A673 (cell line): ENCODE data around the gene KDM3B.

Source experiments
- EZH2 ChIP-seq: fragments of 200-600 bp; sonication (generic); IDR thresholded peaks from 2 replicates; pipeline ENCODE4 v1.6.1; 2017; ENCODE audit warnings: borderline replicate concordance, low read depth, mild to moderate bottlenecking, mixed read lengths, antibody characterized with exemption, low read length; ENCODE audit not compliant: poor library complexity, severe bottlenecking
- TF ChIP-seq, protein P1 (sequence below): fragments of 300-800, 200-600 bp; sonication (generic); conservative IDR thresholded peaks from 2 replicates; pipeline ENCODE4 v1.5.1; 2017; ENCODE audit warnings: low read depth, mild to moderate bottlenecking, antibody characterized with exemption, low read length, moderate library complexity, mixed read lengths

DNA sequence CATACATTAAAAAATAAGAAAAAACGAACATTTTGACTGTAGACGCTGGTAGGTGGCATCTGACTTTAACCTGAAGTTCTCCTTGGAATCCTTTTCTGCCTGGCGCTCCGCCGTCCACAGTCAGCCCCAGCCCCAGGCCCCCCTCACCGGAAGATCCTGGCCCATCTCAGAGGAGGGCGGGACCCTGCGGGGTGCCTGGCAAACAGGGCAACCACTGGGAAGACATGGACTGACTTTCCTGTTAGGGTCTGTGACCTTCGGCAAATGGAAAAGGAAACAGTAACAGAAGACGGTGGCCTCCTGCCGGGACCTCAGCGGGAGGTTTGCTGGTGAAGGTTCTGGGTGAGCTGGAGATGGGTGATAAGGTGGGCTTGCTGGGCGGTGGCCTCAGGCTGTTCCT lies 101.1 kb downstream of the KDM3B start:
- TF ChIP-seq, protein P1, sequence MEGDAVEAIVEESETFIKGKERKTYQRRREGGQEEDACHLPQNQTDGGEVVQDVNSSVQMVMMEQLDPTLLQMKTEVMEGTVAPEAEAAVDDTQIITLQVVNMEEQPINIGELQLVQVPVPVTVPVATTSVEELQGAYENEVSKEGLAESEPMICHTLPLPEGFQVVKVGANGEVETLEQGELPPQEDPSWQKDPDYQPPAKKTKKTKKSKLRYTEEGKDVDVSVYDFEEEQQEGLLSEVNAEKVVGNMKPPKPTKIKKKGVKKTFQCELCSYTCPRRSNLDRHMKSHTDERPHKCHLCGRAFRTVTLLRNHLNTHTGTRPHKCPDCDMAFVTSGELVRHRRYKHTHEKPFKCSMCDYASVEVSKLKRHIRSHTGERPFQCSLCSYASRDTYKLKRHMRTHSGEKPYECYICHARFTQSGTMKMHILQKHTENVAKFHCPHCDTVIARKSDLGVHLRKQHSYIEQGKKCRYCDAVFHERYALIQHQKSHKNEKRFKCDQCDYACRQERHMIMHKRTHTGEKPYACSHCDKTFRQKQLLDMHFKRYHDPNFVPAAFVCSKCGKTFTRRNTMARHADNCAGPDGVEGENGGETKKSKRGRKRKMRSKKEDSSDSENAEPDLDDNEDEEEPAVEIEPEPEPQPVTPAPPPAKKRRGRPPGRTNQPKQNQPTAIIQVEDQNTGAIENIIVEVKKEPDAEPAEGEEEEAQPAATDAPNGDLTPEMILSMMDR = no peak
- TF ChIP-seq EZH2 = no peak
